Caco-2 (cell line): ENCODE measurements around the gene PTGS1. TPM values are rescaled to one million over a fixed set of nuclear protein-coding genes. Genes with fewer than 3 reads are reported as not detected.

Source experiments
- BruUV-seq: library from RNA; stranded (reverse); fragments of 400-500 nt; replicated peaks from 2 replicates; lab custom pipeline; 2021; lab: Mats Ljungman, UMichigan
- CTCF ChIA-PET: fragments of 300-600 bp; sonication (Branson Sonifier 250); formaldehyde crosslinking; loops from one replicate; lab custom pipeline; 2022; ENCODE audit warnings: antibody characterized with exemption; lab: Charles Lee
- POLR2A ChIA-PET: fragments of 300-600 bp; sonication (Branson Sonifier 250); formaldehyde crosslinking; loops from one replicate; lab custom pipeline; 2022; ENCODE audit warnings: antibody characterized with exemption; lab: Charles Lee
- DNase-seq, 2 experiments: peaks; one replicate each; pipeline versions ENCODE4 v3.0.0 to v3.0.0-alpha.2; 2020 to 2022
- H3K27me3 ChIP-seq: replicated peaks from 2 replicates; pipeline ENCODE4 v1.6.0; 2011; ENCODE audit warnings: low read length; ENCODE audit not compliant: control insufficient read depth, insufficient read depth
- H3K36me3 ChIP-seq: 2 replicates; pipeline ENCODE4 v1.5.1; 2011; ENCODE audit warnings: low read length; ENCODE audit not compliant: control insufficient read depth, insufficient read depth
- H3K4me1 ChIP-seq: fragments of 250-450 bp; sonication (Bioruptor Pico); 2 replicates; pipeline ENCODE4 v1.5.1; 2020; ENCODE audit warnings: mild to moderate bottlenecking
- H3K4me3 ChIP-seq: 2 replicates; pipeline ENCODE4 v1.5.1; 2011; ENCODE audit warnings: low read depth, mild to moderate bottlenecking, control low read depth, low read length
- H3K9me3 ChIP-seq: fragments of 250-450 bp; sonication (Bioruptor Pico); 2 replicates; pipeline ENCODE4 v1.5.1; 2020; ENCODE audit warnings: mild to moderate bottlenecking, moderate library complexity
- H3K27ac Mint-ChIP-seq: one replicate; pipeline ENCODE4 v1.8.0; 2022; ENCODE audit warnings: mixed read lengths; ENCODE audit not compliant: unreplicated experiment
- H3K27me3 Mint-ChIP-seq: one replicate; pipeline ENCODE4 v1.8.0; 2022; ENCODE audit warnings: mixed read lengths; ENCODE audit not compliant: insufficient read depth, unreplicated experiment
- H3K36me3 Mint-ChIP-seq: one replicate; pipeline ENCODE4 v1.8.0; 2022; ENCODE audit warnings: mild to moderate bottlenecking, mixed read lengths; ENCODE audit not compliant: insufficient read depth, unreplicated experiment
- H3K4me1 Mint-ChIP-seq: one replicate; pipeline ENCODE4 v1.8.0; 2022; ENCODE audit warnings: low read depth, mixed read lengths; ENCODE audit not compliant: unreplicated experiment
- H3K4me3 Mint-ChIP-seq: one replicate; pipeline ENCODE4 v1.8.0; 2022; ENCODE audit warnings: mild to moderate bottlenecking, moderate library complexity, mixed read lengths; ENCODE audit not compliant: unreplicated experiment
- H3K9me3 Mint-ChIP-seq: one replicate; pipeline ENCODE4 v1.8.0; 2022; ENCODE audit warnings: mixed read lengths; ENCODE audit not compliant: unreplicated experiment
- intact Hi-C: fragments of 100-400 bp; cut with micrococcal nuclease; formaldehyde crosslinking; loops from one replicate; pipeline ENCODE4 v1.10.0; 2022; ENCODE audit not compliant: unreplicated experiment
- total RNA-seq: library from RNA; stranded (reverse); gene quantifications from 2 replicates; pipeline ENCODE4 v1.2.3, GENCODE V29; 2022
- TF ChIP-seq, protein P1 (sequence below), 2 experiments: fragments of 200-600 bp in 1 of 2; IDR thresholded peaks; 1 replicate in 1 of 2; 2 replicates in 1 of 2; pipeline versions ENCODE4 v1.5.1 to v1.8.0; 2011 to 2022; ENCODE audit warnings: antibody characterized with exemption in 1 of 2, control low read depth in 1 of 2, inconsistent platforms in 1 of 2, low read depth in 1 of 2, low read length in 1 of 2, mild to moderate bottlenecking in 1 of 2, moderate library complexity in 1 of 2; ENCODE audit not compliant: insufficient read depth in 1 of 2, severe bottlenecking in 1 of 2, unreplicated experiment in 1 of 2

The PTGS1 gene
- total RNA-seq, 1 experiment from 2014 or later: 0.29 TPM

DNA sequence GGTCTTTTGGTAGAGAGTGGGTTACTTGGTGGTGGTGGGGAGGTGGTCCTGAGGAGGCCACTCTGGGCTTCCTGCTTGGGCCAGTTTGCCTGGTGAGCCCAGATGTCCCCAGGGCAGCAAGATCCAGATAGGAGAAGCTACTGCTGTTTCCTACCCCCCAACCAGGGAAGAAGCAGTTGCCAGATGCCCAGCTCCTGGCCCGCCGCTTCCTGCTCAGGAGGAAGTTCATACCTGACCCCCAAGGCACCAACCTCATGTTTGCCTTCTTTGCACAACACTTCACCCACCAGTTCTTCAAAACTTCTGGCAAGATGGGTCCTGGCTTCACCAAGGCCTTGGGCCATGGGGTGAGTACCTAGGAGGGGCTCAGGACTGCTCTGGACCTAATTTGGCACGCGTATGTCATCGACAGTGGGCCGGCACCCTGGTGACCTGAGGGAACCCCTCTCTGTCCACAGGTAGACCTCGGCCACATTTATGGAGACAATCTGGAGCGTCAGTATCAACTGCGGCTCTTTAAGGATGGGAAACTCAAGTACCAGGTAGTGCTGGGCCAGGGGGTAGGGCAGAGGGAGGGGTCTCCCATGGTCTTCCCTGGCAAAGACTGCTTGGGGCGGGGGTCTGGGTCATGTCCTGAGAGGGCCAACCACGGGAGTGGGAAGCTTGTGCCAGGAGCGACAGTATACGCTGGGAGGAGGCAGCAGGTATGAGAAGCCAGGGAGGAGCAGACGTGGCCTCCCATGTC, 10.6 kb downstream of the PTGS1 start:
- Mint-ChIP-seq H3K27ac (no peak overlapping the region), H3K4me3 (no peak overlapping the region), H3K36me3 (no peaks in the 10 kb centered on the region), H3K27me3 (peaks cover 7% of the 10 kb centered on the region), H3K9me3 (no peaks in the 10 kb centered on the region), H3K4me1 (no peaks in the 10 kb centered on the region)
- Histone ChIP-seq H3K4me1 (no peaks in the 10 kb centered on the region), H3K9me3 (0 out of 2 replicates have a peak, but pooled peaks cover 5% of the 10 kb centered on the region), H3K4me3 (no peak overlapping the region), H3K27me3 (no peaks in the 10 kb centered on the region), H3K36me3 (no peaks in the 10 kb centered on the region)
- CTCF ChIA-PET: no interaction called here
- no peak for DNase-seq
- intact Hi-C loops: no loop called here
- TF ChIP-seq, protein P1, sequence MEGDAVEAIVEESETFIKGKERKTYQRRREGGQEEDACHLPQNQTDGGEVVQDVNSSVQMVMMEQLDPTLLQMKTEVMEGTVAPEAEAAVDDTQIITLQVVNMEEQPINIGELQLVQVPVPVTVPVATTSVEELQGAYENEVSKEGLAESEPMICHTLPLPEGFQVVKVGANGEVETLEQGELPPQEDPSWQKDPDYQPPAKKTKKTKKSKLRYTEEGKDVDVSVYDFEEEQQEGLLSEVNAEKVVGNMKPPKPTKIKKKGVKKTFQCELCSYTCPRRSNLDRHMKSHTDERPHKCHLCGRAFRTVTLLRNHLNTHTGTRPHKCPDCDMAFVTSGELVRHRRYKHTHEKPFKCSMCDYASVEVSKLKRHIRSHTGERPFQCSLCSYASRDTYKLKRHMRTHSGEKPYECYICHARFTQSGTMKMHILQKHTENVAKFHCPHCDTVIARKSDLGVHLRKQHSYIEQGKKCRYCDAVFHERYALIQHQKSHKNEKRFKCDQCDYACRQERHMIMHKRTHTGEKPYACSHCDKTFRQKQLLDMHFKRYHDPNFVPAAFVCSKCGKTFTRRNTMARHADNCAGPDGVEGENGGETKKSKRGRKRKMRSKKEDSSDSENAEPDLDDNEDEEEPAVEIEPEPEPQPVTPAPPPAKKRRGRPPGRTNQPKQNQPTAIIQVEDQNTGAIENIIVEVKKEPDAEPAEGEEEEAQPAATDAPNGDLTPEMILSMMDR (IDR thresholded peaks at IDR 0.05; ENCODE audit: insufficient read depth in 1 of 2, low read depth in 1 of 2, low read length in 1 of 2, severe bottlenecking in 1 of 2, unreplicated experiment in 1 of 2): no peak
- POLR2A ChIA-PET: no interaction called here
- no TSS peak for BruUV-seq

DNA sequence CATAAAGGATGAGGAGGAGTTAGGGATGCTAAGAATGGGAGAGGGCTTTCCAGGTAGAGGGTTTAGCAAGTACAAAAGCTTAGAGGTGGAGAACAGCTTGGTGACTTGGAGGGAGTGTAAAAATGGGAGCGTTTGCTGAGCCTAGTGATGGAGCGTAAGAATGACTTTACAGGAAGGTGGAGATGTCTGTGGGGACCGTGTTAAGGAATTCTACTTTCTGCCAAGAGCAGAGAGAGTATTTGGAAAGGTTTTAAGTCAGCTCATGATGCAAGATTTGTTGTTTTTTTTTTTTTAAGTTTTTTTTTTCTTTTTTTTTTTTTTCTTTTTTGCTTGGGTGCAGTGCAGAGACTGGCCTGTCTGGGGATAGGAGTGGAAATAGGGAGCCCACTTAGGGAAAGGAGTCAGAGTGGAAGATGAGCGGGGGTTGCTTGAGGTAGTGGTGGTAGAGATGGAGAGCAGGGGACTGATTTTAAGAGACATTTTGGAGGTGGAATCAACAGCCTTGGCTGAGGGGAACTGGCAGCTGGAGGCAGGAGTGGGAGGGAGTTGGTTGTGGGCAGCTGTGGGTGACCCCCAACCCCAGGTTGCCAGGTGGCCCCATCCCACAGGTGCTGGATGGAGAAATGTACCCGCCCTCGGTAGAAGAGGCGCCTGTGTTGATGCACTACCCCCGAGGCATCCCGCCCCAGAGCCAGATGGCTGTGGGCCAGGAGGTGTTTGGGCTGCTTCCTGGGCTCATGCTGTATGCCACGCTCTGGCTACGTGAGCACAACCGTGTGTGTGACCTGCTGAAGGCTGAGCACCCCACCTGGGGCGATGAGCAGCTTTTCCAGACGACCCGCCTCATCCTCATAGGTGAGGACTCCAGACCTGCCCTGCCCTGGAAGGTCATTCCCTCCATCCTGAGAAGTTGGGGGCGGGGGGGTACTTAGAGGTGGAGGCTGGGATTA, 12.4 kb downstream of the PTGS1 start:
- Histone ChIP-seq H3K36me3 (no peaks in the 10 kb centered on the region), H3K27me3 (no peaks in the 10 kb centered on the region; the same call in 1 of the 2 replicates), H3K4me3 (no peak overlapping the region), H3K9me3 (0 out of 2 replicates have a peak, but pooled peaks cover 5% of the 10 kb centered on the region), H3K4me1 (no peaks in the 10 kb centered on the region)
- BruUV-seq: no TSS peak
- no peak overlapping the region for H3K4me3 Mint-ChIP-seq
- peaks cover 7% of the 10 kb centered on the region for H3K27me3 Mint-ChIP-seq
- no peaks in the 10 kb centered on the region for H3K9me3 Mint-ChIP-seq
- no peaks in the 10 kb centered on the region for H3K4me1 Mint-ChIP-seq
- intact Hi-C loops: no loop called here
- no peak overlapping the region for H3K27ac Mint-ChIP-seq
- POLR2A ChIA-PET: no interaction called here
- CTCF ChIA-PET: no interaction called here
- TF ChIP-seq, protein P1 (IDR thresholded peaks at IDR 0.05; ENCODE audit: insufficient read depth in 1 of 2, low read depth in 1 of 2, low read length in 1 of 2, severe bottlenecking in 1 of 2, unreplicated experiment in 1 of 2): no peak
- no peaks in the 10 kb centered on the region for H3K36me3 Mint-ChIP-seq
- DNase-seq: no peak

GRCh38 chr9:122383992-122384461, 13.2 kb downstream of the PTGS1 start:
- no peaks in the 10 kb centered on the region; the same call in 1 of the 2 replicates for H3K27me3 ChIP-seq
- H3K4me1 ChIP-seq: no peaks in the 10 kb centered on the region
- DNase-seq: no peak
- no TSS peak for BruUV-seq
- no peak overlapping the region for H3K4me3 ChIP-seq
- Mint-ChIP-seq H3K36me3 (no peaks in the 10 kb centered on the region), H3K27me3 (peaks cover 9% of the 10 kb centered on the region), H3K4me3 (no peak overlapping the region), H3K9me3 (no peaks in the 10 kb centered on the region), H3K4me1 (no peaks in the 10 kb centered on the region), H3K27ac (no peak overlapping the region)
- POLR2A ChIA-PET: no interaction called here
- H3K36me3 ChIP-seq: no peaks in the 10 kb centered on the region
- H3K9me3 ChIP-seq: 0 out of 2 replicates have a peak, but pooled peaks cover 5% of the 10 kb centered on the region
- TF ChIP-seq, protein P1 (IDR thresholded peaks at IDR 0.05; ENCODE audit: insufficient read depth in 1 of 2, low read depth in 1 of 2, low read length in 1 of 2, severe bottlenecking in 1 of 2, unreplicated experiment in 1 of 2): no peak
- CTCF ChIA-PET: no interaction called here
- intact Hi-C loops: no loop called here
